ENCODE results near the gene GAB1. TPM values are rescaled to one million over a fixed set of nuclear protein-coding genes. Genes with fewer than 3 reads are reported as not detected.

The GAB1 gene
- total RNA-seq, 1 donor from 2014 or later = 5.0 TPM

- H3K27me3 ChIP-seq (ENCODE audit: control insufficient read depth, insufficient read depth, low read length) = no peaks in the 10 kb centered on the region
- TF ChIP-seq CTCF (IDR thresholded peaks at IDR 0.05; ENCODE audit: insufficient read depth, low read length, severe bottlenecking) = no peak
- no peak overlapping the region for H3K4me3 ChIP-seq (ENCODE audit: low read depth, low read length)
- FAIRE-seq = no peak
- no peak for DNase-seq (ENCODE audit: low read depth)
- H3K36me3 ChIP-seq (ENCODE audit: control insufficient read depth, insufficient read depth, low read length) = peaks cover 1% of the 10 kb centered on the region
Measured at GRCh38 chr4:143437937-143438336, 101.3 kb downstream of the GAB1 start.

DNA sequence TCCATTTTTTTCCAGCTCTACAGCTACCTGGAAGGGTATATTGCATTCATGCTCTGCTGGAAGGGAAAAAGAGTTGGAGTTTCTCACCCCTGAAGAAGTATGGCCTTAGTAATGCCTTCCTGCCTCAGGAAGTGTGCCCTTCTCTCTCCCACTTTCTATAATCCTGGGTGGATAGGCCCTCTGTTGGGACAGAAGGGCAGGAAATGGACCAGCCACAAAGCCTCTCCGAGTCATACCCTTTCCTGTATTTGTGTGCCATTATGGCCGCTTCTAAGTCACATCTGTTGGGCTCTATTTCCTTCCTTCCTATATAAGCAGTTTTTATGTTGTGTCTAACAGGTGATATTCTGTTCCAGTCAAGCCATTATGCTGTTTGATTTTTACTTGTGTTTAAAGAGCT is 102.0 kb downstream of the GAB1 start:
- no peak for TF ChIP-seq CTCF (IDR thresholded peaks at IDR 0.05; ENCODE audit: insufficient read depth, low read length, severe bottlenecking)
- Histone ChIP-seq H3K4me3 (ENCODE audit: low read depth, low read length) (no peak overlapping the region), H3K27me3 (ENCODE audit: control insufficient read depth, insufficient read depth, low read length) (no peaks in the 10 kb centered on the region), H3K36me3 (ENCODE audit: control insufficient read depth, insufficient read depth, low read length) (peaks cover under 1% of the 10 kb centered on the region)
- DNase-seq (ENCODE audit: low read depth) (peak; percentile 5), FAIRE-seq (no peak)

- FAIRE-seq (no peak), DNase-seq (ENCODE audit: low read depth) (no peak)
- TF ChIP-seq CTCF (IDR thresholded peaks at IDR 0.05; ENCODE audit: insufficient read depth, low read length, severe bottlenecking) = no peak
Measured at GRCh38 chr4:143441109-143441508, 104.4 kb downstream of the GAB1 start.

DNA sequence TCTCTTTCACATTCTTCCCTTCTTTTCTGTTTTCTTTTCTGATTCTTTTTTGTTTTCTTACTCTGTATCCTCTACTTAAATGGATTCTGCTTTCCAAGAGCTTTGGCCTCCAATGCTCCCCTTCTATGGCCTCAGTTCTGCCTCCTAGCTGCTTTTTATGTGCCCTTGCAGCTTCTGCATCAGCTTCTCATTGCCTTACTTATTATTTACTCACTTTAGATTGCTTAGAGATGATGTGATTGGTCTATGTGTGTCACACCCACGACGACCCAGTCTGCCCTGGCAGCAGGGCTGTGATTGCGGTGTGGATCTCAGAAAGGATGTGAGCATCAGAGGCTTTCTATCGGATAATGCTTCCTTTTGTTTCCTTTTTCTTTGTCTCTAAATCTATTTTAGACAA is 105.0 kb downstream of the GAB1 start:
- H3K4me3 ChIP-seq (ENCODE audit: low read depth, low read length) = no peak overlapping the region
- no peak for FAIRE-seq
- no peak for TF ChIP-seq CTCF (IDR thresholded peaks at IDR 0.05; ENCODE audit: insufficient read depth, low read length, severe bottlenecking)
- no peak for DNase-seq (ENCODE audit: low read depth)
- no peaks in the 10 kb centered on the region for H3K36me3 ChIP-seq (ENCODE audit: control insufficient read depth, insufficient read depth, low read length)
- H3K27me3 ChIP-seq (ENCODE audit: control insufficient read depth, insufficient read depth, low read length) = no peaks in the 10 kb centered on the region

More at GRCh38 chr4:143441109-143441508, 104.4 kb downstream of the GAB1 start:
- no peaks in the 10 kb centered on the region for H3K27me3 ChIP-seq (ENCODE audit: control insufficient read depth, insufficient read depth, low read length)
- H3K4me3 ChIP-seq (ENCODE audit: low read depth, low read length) = no peak overlapping the region
- H3K36me3 ChIP-seq (ENCODE audit: control insufficient read depth, insufficient read depth, low read length) = no peaks in the 10 kb centered on the region

DNA sequence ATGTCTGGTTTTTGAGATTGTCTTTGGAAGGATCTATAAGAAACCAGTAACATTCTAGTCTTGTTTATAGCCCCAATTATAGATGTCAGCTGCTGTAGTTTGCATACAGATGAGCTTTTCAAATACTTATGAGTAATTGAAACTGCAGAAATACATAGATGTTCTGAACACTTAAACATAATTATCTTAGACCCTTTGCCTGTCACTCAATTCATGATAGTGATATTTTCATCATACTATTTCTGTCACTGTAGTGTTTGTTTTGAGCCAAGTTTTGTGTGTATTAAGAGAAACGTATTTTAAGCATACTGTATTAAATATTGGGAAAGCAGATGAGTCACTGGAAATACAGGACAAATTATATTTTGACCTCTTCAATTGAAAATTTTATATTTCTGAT is 107.1 kb downstream of the GAB1 start:
- no peak overlapping the region for H3K4me3 ChIP-seq (ENCODE audit: low read depth, low read length)
- TF ChIP-seq CTCF (IDR thresholded peaks at IDR 0.05; ENCODE audit: insufficient read depth, low read length, severe bottlenecking) = no peak
- FAIRE-seq = no peak
- DNase-seq (ENCODE audit: low read depth) = no peak
- no peaks in the 10 kb centered on the region for H3K36me3 ChIP-seq (ENCODE audit: control insufficient read depth, insufficient read depth, low read length)
- H3K27me3 ChIP-seq (ENCODE audit: control insufficient read depth, insufficient read depth, low read length) = no peaks in the 10 kb centered on the region

- FAIRE-seq (no peak), DNase-seq (ENCODE audit: low read depth) (no peak)
- no peaks in the 10 kb centered on the region for H3K36me3 ChIP-seq (ENCODE audit: control insufficient read depth, insufficient read depth, low read length)
- no peak for TF ChIP-seq CTCF (IDR thresholded peaks at IDR 0.05; ENCODE audit: insufficient read depth, low read length, severe bottlenecking)
- H3K27me3 ChIP-seq (ENCODE audit: control insufficient read depth, insufficient read depth, low read length) = no peaks in the 10 kb centered on the region
- H3K4me3 ChIP-seq (ENCODE audit: low read depth, low read length) = no peak overlapping the region
Measured at GRCh38 chr4:143451186-143451585, 114.5 kb downstream of the GAB1 start.

Measured in bronchial epithelial cell (primary cell).